SK-N-SH (cell line): ENCODE measurements around the gene SUGP2. TPM values are rescaled to one million over a fixed set of nuclear protein-coding genes. Genes with fewer than 3 reads are reported as not detected.

ENCODE experiments used
- CTCF ChIA-PET: fragments of 300-600, 350-600 bp; formaldehyde crosslinking; extraction: SDS; loops from one replicate; lab custom pipeline; 2021; lab: Yijun Ruan, JAX
- POLR2A ChIA-PET: fragments of 350-600 bp; sonication (Branson Sonifier 250); formaldehyde crosslinking; extraction: SDS; loops from one replicate; lab custom pipeline; 2020; ENCODE audit warnings: antibody characterized with exemption, inconsistent platforms; lab: Yijun Ruan, JAX
- DNase-seq: peaks from one replicate; pipeline ENCODE4 v3.0.0; 2012
- H2AFZ ChIP-seq: fragments of 200-600 bp; sonication (generic); 2 replicates; pipeline ENCODE4 v1.8.1; 2016; ENCODE audit warnings: antibody characterized with exemption, mild to moderate bottlenecking, low read depth
- H3F3A ChIP-seq: fragments of 200-600 bp; sonication (generic); replicated peaks from 2 replicates; pipeline ENCODE3; 2016; ENCODE audit warnings: antibody characterized with exemption, mild to moderate bottlenecking; ENCODE audit not compliant: insufficient read depth
- H3K27ac ChIP-seq, 2 experiments: fragments of 200-500 bp in 1 of 2; fragments of 200-600 bp in 1 of 2; sonication (Bioruptor generic) in 1 of 2; sonication (generic), shearing (Covaris generic) in 1 of 2; 2 replicates each; pipeline versions ENCODE4 v1.5.1 to v1.6.1; 2014 to 2016; ENCODE audit warnings: low read depth in 2 of 2, inconsistent platforms in 1 of 2, low read length in 1 of 2, mild to moderate bottlenecking in 1 of 2, mixed read lengths in 1 of 2
- H3K27me3 ChIP-seq: fragments of 200-600 bp; sonication (generic), shearing (Covaris generic); 2 replicates; pipeline ENCODE4 v1.6.1; 2016; ENCODE audit warnings: mixed run types; ENCODE audit not compliant: insufficient read depth
- H3K36me3 ChIP-seq, 2 experiments: fragments of 200-500 bp in 1 of 2; fragments of 200-600 bp in 1 of 2; sonication (Bioruptor generic) in 1 of 2; sonication (generic) in 1 of 2; replicated peaks in 1 of 2; 2 replicates each; pipeline versions ENCODE3 to v1.5.1; 2014 to 2016; ENCODE audit warnings: low read length in 1 of 2, mild to moderate bottlenecking in 1 of 2; ENCODE audit not compliant: insufficient read depth in 2 of 2, control insufficient read depth in 1 of 2
- H3K4me1 ChIP-seq, 2 experiments: fragments of 200-500 bp in 1 of 2; fragments of 200-600 bp in 1 of 2; sonication (Bioruptor generic) in 1 of 2; sonication (generic), shearing (Covaris generic) in 1 of 2; 2 replicates each; pipeline versions ENCODE4 v1.5.1 to v1.6.1; 2014 to 2016; ENCODE audit warnings: low read depth in 1 of 2, low read length in 1 of 2, mixed run types in 1 of 2; ENCODE audit not compliant: insufficient read depth in 2 of 2, control insufficient read depth in 1 of 2
- H3K4me2 ChIP-seq: fragments of 200-600 bp; sonication (generic), shearing (Covaris generic); 2 replicates; pipeline ENCODE4 v1.6.1; 2017; ENCODE audit warnings: mixed run types
- H3K4me3 ChIP-seq, 2 experiments: fragments of 200-500 bp in 1 of 2; fragments of 200-600 bp in 1 of 2; sonication (Bioruptor generic) in 1 of 2; sonication (generic), shearing (Covaris generic) in 1 of 2; 2 replicates each; pipeline versions ENCODE4 v1.5.1 to v1.8.1; 2014 to 2016; ENCODE audit warnings: low read depth in 2 of 2, inconsistent platforms in 1 of 2, low read length in 1 of 2, mild to moderate bottlenecking in 1 of 2, mixed read lengths in 1 of 2, moderate library complexity in 1 of 2
- H3K79me2 ChIP-seq: fragments of 200-600 bp; sonication (generic); 2 replicates; pipeline ENCODE4 v1.8.1; 2017; ENCODE audit warnings: mild to moderate bottlenecking; ENCODE audit not compliant: insufficient read depth
- H3K9ac ChIP-seq: fragments of 200-600 bp; sonication (generic); 2 replicates; pipeline ENCODE4 v1.6.1; 2017; ENCODE audit warnings: mixed run types
- H3K9me2 ChIP-seq: fragments of 200-600 bp; sonication (generic); 2 replicates; pipeline ENCODE4 v1.6.1; 2017; ENCODE audit warnings: mixed run types
- H3K9me3 ChIP-seq: fragments of 200-600 bp; sonication (generic); 2 replicates; pipeline ENCODE4 v1.6.1; 2017; ENCODE audit warnings: mixed run types, mild to moderate bottlenecking, moderate library complexity
- H4K20me1 ChIP-seq: fragments of 200-600 bp; sonication (generic); 2 replicates; pipeline ENCODE4 v1.6.1; 2017; ENCODE audit warnings: mild to moderate bottlenecking, mixed run types; ENCODE audit not compliant: insufficient read depth
- CHD2 ChIP-seq: fragments of 150-350 bp; IDR thresholded peaks from 2 replicates; pipeline ENCODE4 v1.6.1; 2018; ENCODE audit warnings: low read length; ENCODE audit not compliant: partially characterized antibody
- EP300 ChIP-seq, 2 experiments: IDR thresholded peaks; 2 replicates each; pipeline versions ENCODE4 v1.4.0 to v1.6.1; 2012; ENCODE audit warnings: borderline replicate concordance in 1 of 2, low read depth in 1 of 2, low read length in 1 of 2
- FOXM1 ChIP-seq: IDR thresholded peaks from 2 replicates; pipeline ENCODE4 v1.4.0; 2012; ENCODE audit warnings: low read depth, mild to moderate bottlenecking
- IRF3 ChIP-seq: fragments of 150-350 bp; IDR thresholded peaks from 2 replicates; pipeline ENCODE4 v1.6.1; 2016; ENCODE audit warnings: mild to moderate bottlenecking, low read depth, low read length
- MAX ChIP-seq: IDR thresholded peaks from 2 replicates; pipeline ENCODE4 v1.4.0; 2012; ENCODE audit warnings: low read depth
- MXI1 ChIP-seq: IDR thresholded peaks from 2 replicates; pipeline ENCODE4 v1.6.1; 2012; ENCODE audit warnings: mild to moderate bottlenecking, low read depth, low read length, improper control_type of control experiment
- PBX3 ChIP-seq: IDR thresholded peaks from 2 replicates; pipeline ENCODE4; 2012
- RCOR1 ChIP-seq: fragments of 150-350 bp; IDR thresholded peaks from 2 replicates; pipeline ENCODE4 v1.6.1; 2017; ENCODE audit warnings: antibody characterized with exemption, low read length
- REST ChIP-seq: IDR thresholded peaks from 2 replicates; pipeline ENCODE4 v1.6.1; 2012; ENCODE audit warnings: mild to moderate bottlenecking, low read depth, low read length, moderate library complexity
- TAF1 ChIP-seq: IDR thresholded peaks from 2 replicates; pipeline ENCODE4 v1.6.1; 2012; ENCODE audit warnings: low read depth, mild to moderate bottlenecking, low read length, moderate library complexity, borderline replicate concordance
- TEAD4 ChIP-seq: IDR thresholded peaks from 2 replicates; pipeline ENCODE4 v1.4.0; 2012; ENCODE audit warnings: mild to moderate bottlenecking, borderline replicate concordance; ENCODE audit not compliant: insufficient read depth
- YY1 ChIP-seq: IDR thresholded peaks from 2 replicates; pipeline ENCODE4 v1.4.0; 2012; ENCODE audit warnings: low read depth, mild to moderate bottlenecking
- ZBTB33 ChIP-seq: IDR thresholded peaks from 2 replicates; pipeline ENCODE4 v1.4.0; 2012; ENCODE audit warnings: low read depth, borderline replicate concordance
- WGBS: methylation state at CpG from one replicate; pipeline ENCODE4 v1.1.6; 2017; ENCODE audit warnings: low lambda C conversion rate; 5-methylcytosine and 5-hydroxymethylcytosine counted together
- polyA plus RNA-seq, 3 experiments: library from polyadenylated mRNA; depleted of rRNA; stranded (reverse); fragments of >200 nt; gene quantifications; 2 replicates each; pipeline ENCODE4 v1.2.3, GENCODE V29; 2012

The SUGP2 gene
- polyA plus RNA-seq, 1 of the 3 experiments (the other 2 are of a cell fraction): 56.3 TPM

- Histone ChIP-seq H3K27ac (no peak overlapping the region), H3K79me2 (no peaks in the 10 kb centered on the region), H3K36me3 (no peaks in the 10 kb centered on the region), H3K4me3 (no peak overlapping the region), H3K9me2 (no peaks in the 10 kb centered on the region), H2AFZ (no peak overlapping the region), H4K20me1 (no peaks in the 10 kb centered on the region), H3K27me3 (no peaks in the 10 kb centered on the region), H3F3A (no peaks in the 10 kb centered on the region), H3K4me2 (no peak overlapping the region), H3K4me1 (no peaks in the 10 kb centered on the region), H3K9me3 (no peaks in the 10 kb centered on the region), H3K9ac (no peak overlapping the region)
- no peak for TF ChIP-seq TAF1
- no peak for TF ChIP-seq YY1
- no peak for TF ChIP-seq TEAD4
- no peak for TF ChIP-seq MAX
- TF ChIP-seq FOXM1: no peak
- TF ChIP-seq ZBTB33: no peak
- no peak for TF ChIP-seq RCOR1
- TF ChIP-seq MXI1: no peak
- no peak for TF ChIP-seq REST
- no peak for TF ChIP-seq IRF3
- no peak for TF ChIP-seq PBX3
- no peak for TF ChIP-seq CHD2
- TF ChIP-seq EP300 (IDR thresholded peaks at IDR 0.05; ENCODE audit: borderline replicate concordance in 1 of 2, low read depth in 1 of 2, low read length in 1 of 2): no peak
- ChIA-PET POLR2A (no interaction called here), CTCF (interaction anchor here (1.1 to 2.1 kb wide), 2 partner anchors 17 to 38 kb away, joined by 3 to 8 read pairs; no protein-coding TSS in a partner anchor)
- no peak for DNase-seq
- 100% methylated on average over 1 of the region's 5 CpGs for WGBS
Measured at GRCh38 chr19:18948976-18949356, 84.4 kb downstream of the SUGP2 start.
